Measurements from ENCODE around the gene SLC22A14.

- no peak for TF ChIP-seq POLR2AphosphoS5 (IDR thresholded peaks at IDR 0.05)
- no peak for TF ChIP-seq CTCF (IDR thresholded peaks at IDR 0.05 in 8 of 11, conservative IDR thresholded peaks at IDR 0.05 in 3 of 11)
Measured at GRCh38 chr3:38353151-38353550, 71.1 kb downstream of the SLC22A14 start.

Data from spleen (tissue), 7 donors.